Tibial nerve (tissue), 3 donors: ENCODE measurements around the gene ZBTB7C.

Experiments used
- POLR2A ChIP-seq, 2 donors: fragments of 450-650 bp; IDR thresholded peaks; one replicate each; pipeline ENCODE4 v1.6.1; 2017; ENCODE audit warnings: antibody characterized with exemption in 2 of 2, mild to moderate bottlenecking in 2 of 2, moderate library complexity in 2 of 2
- TF ChIP-seq, protein P1 (sequence below), 5 experiments: fragments of 200-600 bp in 3 of 5; fragments of 450-650 bp in 2 of 5; sonication (generic) in 3 of 5; IDR thresholded peaks; one replicate each; pipeline ENCODE4 v1.5.1; 2016 to 2019; ENCODE audit warnings: antibody characterized with exemption in 5 of 5, mild to moderate bottlenecking in 3 of 5, moderate library complexity in 2 of 5

DNA sequence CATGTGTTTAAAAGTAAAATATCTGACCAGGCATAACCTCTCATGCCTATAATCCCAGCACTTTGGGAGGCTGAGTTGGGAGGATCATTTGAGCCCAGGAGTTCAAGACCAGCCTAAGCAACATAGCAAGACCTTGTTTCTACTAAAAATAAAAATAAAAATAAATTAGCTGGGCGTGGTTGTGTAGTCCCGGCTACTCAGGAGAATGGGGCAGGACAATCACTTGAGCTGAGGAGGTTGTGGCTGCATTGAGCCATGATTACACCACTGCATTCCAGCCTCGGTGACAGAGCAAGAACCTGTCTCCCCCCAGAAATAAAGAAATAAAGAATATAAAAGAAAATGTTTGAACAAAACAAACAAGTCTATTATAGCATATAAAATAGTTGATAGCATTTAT is 158.3 kb downstream of the ZBTB7C start:
- no peak for TF ChIP-seq POLR2A (IDR thresholded peaks at IDR 0.05)
- TF ChIP-seq, protein P1, sequence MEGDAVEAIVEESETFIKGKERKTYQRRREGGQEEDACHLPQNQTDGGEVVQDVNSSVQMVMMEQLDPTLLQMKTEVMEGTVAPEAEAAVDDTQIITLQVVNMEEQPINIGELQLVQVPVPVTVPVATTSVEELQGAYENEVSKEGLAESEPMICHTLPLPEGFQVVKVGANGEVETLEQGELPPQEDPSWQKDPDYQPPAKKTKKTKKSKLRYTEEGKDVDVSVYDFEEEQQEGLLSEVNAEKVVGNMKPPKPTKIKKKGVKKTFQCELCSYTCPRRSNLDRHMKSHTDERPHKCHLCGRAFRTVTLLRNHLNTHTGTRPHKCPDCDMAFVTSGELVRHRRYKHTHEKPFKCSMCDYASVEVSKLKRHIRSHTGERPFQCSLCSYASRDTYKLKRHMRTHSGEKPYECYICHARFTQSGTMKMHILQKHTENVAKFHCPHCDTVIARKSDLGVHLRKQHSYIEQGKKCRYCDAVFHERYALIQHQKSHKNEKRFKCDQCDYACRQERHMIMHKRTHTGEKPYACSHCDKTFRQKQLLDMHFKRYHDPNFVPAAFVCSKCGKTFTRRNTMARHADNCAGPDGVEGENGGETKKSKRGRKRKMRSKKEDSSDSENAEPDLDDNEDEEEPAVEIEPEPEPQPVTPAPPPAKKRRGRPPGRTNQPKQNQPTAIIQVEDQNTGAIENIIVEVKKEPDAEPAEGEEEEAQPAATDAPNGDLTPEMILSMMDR (IDR thresholded peaks at IDR 0.05) = no peak
